Middle frontal gyrus (tissue), 1 donor: Measurements from ENCODE around the gene KNDC1.
"Not testable (repeated sequence)": the region's sequence is repeated elsewhere in the genome, so short reads cannot be mapped to it uniquely, and the experiment has no call there.

ENCODE experiments used
- DNase-seq: peaks from one replicate; pipeline ENCODE4 v3.0.0-alpha.2; 2015; ENCODE audit warnings: low spot score; ENCODE audit errors: extremely low spot score

The KNDC1 gene, protein sequence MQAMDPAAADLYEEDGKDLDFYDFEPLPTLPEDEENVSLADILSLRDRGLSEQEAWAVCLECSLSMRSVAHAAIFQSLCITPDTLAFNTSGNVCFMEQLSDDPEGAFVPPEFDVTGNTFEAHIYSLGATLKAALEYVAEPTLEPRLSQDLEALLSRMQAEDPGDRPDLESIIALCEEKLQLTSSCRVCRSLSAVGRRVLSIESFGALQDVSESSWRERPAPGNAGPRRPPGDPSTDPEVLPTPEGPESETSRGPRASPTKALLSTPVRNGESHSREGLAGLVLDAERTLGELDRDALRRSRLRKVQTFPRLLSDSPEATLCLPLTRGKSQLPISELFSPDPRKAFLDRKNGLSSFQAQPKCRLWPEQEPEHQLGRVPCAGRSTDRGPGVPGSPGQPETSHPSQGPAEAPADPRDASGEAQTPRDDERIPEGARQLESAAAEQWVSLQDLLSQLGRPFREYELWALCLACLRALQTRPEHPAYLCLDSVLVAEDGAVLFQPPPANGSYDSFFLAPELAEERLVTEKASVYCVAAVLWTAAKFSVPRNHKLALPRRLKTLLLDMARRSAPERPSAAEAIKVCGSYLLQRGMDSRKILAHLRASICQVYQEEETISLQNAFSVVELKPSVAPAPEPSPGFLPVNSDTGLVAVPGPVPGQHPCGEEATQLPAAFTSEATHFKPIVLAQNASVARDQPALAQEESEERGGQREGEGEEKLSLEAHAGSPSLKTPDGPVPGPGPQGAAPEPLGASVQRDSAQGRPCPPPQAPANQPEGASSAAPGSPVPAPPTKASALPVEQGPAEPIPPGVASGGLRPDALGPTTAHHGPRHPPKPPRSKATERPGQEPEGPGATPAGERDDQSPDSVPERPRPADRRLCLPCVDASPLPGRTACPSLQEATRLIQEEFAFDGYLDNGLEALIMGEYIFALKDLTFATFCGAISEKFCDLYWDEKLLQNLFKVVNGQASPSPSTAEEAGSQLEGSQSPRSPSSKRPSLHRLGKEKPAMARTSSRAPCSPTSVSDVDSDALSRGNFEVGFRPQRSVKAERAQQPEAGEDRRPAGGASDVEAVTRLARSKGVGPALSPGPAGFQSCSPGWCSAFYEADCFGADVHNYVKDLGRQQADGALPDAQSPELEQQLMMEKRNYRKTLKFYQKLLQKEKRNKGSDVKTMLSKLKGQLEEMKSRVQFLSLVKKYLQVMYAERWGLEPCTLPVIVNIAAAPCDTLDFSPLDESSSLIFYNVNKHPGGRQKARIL (N-terminal part only)

DNA sequence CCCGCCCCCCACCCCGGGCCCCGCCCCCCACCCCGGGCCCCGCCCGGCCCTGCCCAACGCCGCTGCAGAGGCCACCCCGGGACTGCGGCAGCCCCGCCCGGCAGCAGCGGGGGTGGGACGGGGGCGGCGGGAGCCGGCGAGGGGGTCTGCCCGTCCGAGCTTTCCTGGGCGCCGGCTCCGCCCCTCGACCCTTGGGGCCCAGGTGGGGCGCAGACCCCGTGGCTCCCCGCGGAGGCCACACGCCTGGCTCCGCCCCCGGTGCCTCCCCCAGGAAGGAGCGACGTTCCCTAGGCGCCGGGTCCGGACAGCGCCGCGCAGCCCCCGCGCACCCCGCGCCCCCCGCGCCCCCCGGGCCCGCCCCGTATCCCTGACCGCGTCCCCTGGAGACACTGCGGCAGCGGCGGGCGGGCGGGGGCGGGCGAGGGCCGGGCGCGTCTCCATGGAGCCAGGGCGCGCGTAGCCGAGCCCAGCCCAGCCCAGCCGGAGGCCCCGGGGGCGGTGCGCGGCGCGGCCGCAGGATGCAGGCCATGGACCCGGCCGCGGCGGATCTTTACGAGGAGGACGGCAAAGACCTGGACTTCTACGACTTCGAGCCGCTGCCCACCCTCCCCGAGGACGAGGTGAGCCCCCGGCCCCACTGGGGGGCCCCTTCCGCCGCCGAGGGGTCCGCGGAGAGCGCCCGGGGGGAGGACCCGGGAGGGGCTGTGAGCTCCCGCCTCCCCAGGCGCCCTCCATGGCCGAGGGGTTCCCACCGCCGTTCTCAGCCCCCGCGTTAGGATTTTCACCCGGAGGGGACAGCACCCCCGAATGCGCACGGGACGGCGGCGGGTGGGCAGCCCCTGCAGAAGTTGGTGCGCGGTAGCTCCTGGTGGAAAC is at the start of gene KNDC1:
KNDC1 (plus strand) TSS at position 270 of the 876 bp plus-strand sequence; CDS start at position 519, 249 bp downstream.
- DNase-seq, result no peak

DNA sequence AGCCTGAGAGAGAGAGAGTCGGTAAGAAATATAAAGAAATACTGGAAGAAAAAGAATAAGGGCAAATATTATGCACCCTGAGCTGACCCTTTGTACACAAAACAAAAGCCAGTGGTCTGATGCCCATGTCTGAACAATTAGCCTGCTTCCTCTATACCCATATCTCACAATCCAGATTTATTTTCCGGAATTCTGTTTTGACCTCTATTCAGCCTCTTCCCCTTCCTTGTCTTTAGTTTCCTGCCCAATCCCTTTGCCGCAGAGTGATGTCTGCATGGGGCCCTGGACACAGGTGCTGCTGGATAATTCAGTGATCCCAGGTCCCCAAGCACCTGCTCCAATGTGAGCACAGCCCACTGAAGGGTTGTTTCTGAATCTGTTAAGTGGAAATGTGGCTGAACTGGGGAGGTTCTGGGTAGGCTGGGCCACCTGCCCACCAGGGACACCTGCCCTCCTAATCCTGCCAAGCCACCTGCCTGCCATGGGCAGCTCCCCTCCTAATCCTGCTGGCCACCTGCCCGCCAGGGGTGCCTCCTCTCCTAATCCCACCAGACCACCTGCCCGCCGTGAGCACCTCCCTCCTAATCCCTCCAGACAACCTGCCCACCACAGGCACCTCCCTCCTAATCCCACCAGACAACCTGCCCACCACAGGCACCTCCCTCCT is 49.3 kb upstream of the KNDC1 start:
- no peak for DNase-seq

DNA sequence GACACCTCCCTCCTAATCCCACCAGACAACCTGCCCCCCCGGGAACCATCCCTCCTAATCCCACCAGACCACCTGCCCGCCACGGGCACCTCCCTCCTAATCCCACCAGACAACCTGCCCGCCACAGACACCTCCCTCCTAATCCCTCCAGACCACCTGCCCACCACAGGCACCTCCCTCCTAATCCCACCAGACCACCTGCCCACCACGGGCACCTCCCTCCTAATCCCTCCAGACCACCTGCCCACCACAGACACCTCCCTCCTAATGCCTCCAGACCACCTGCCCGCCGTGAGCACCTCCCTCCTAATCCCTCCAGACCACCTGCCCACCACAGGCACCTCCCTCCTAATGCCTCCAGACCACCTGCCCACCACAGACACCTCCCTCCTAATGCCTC is 48.4 kb upstream of the KNDC1 start:
- DNase-seq, result not testable (repeated sequence)

DNA sequence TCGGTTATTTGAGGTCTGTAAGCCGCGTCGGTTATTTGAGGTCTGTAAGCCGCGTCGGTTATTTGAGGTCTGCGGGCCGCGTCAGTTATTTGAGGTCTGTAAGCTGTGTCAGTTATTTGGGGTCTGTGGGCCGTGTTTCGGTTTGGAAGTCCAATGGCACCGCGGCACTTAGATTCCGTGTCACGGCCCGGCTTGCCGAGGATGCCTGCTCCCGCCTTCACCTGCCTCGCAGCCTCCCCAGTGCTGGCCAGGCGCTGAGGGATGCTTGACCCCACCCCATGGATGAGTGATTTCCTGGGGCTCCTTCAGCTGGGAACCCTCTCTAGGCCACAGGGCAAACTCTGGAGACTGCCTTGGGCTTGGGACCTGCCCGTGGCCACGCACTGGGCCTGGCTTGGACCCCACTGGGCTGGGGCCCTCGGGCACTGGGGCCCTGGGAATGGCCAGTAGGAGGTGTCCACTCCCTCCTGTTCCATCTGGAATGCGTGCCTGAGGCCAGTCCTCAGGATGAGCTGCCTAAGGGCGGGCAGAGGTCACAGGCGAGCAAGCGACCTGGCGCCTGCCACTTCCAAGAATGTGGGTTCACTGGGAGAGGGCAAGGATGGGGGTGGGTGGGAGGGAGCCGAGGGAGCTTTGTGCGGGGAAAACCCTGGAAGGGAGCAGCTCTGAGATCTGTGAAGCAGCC is 46.7 kb upstream of the KNDC1 start:
- no peak for DNase-seq

DNA sequence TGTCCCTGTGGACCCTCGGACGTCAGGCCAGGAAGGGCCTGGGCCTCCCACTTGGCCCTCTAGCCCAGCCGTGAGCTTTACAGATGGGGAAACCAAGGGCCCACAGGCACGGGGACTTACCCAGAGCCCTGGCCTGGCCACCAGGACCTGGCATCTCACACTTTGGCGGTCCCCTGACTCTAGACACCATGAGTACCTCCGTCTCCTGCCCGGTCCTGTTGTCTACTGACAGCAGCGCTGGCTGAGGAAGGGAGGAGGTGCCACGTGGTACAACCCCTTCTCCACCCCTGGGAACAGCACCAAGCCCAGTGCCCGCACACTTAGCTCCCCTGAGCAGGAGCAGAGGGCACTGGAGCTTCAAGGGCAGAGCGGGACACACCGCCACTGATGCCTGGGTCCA is 46.2 kb upstream of the KNDC1 start:
- no peak for DNase-seq

DNA sequence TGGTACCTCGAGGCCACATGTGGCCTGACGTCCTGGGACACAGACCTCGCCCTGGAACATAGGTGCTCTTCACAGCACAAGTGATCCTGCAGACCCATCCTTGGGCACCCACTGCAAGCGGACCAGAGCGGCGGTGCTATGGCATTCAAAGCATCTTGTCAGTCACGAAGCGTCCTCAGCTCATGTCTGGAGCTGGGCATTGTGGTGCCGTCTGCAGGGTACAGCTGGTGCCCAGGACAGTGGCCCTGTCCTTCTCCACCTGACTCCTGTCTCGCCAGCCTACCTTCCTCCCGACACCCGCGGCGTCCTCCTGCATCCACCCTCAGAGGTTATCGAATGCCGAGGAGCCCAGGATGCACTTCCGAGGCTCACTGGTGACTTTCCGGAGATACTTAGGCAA is 45.8 kb upstream of the KNDC1 start:
- DNase-seq, result no peak

DNA sequence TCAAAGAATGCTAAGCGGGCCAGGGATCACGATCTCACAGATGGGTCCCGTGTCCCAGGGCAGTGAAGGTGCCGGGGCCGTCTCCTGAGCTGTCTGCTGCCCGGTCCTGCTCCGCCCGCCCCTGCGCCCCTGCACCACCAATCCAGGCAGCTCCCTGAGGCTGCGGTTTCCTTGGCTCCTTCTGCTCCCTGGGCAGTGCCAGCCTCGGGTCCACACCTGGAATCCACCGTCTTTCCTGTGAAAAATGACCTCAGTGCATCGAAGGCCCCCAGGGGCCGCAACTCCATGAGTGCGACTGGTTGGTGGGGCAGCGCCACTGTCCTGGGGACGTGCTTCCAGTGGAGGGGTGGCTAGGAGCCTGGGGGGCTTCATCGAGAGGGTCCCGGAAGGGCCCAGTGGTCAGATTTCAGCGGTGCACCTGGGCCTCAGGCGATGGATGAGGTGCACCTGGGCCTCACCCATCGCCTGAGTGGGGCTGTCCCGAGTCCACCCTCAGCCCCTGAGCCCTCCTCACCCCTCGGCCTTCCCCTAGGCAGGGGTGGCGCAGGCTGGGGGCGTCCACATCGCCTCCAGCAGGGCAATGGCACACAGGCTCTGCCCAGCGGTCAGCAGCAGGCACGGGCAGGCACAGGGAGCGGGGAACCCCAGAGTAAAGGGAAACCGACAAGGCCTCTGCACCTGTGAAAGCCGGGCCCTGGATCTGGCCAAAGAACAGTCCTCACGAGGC is 45.1 kb upstream of the KNDC1 start:
- DNase-seq, result no peak

DNA sequence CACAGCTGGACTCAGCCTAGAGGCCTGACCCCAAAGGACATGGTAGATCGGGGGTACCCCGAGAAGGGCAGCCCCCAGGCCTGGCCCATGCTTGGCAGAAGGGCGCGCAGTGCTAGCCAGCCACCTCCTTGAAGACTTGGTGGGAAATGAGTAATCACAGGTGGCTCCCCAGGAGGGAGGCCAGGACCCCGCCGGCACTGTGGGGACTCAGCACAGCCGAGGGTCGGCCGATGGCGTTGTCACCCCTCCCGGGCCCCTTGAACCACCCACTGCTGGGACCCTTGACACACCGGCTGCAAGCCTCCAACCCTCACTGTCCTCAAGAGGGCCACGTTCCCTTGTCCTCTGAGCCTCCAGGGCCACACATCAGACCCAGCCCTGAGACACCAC is 44.6 kb upstream of the KNDC1 start:
- no peak for DNase-seq

DNA sequence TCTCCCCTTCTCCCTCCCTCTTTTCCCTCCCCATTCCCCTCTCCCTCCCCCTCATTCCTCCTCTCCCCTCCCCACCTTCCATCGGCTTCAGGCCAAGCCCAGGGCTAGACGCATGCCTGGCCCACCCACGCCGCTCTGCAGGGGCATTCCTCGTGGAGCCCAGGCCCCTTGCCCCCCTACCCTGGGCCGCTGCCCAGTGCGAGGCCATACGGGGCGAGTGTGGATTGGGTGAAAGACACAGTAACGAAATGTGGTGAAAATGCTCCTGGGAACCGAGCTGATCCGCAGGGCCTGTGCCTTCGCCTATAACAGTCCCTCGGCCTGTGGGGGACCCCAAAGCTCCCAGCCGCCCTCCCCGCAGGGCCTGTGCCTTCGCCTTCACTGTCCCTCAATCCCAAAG is 44.0 kb upstream of the KNDC1 start:
- no peak for DNase-seq

DNA sequence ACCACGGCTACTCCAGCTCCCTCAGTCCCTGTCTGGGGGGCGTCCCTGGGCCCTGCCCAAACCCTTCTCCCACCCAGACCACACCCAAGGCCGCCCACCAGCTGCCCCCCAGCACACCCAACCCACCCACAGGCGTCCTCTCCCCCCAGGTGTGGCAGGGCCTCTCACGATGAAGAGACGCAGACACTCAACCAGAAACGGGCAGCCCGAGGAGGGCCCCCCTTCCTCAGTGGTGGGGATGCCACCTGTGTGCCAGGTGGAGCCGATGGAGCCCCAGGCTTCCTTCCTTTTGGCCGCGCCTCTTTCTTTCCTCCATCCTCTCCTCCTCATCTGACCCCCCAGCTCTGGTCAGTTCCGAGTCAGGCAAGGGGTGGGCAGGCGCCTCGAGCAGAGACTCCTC is 43.6 kb upstream of the KNDC1 start:
- DNase-seq, result no peak

DNA sequence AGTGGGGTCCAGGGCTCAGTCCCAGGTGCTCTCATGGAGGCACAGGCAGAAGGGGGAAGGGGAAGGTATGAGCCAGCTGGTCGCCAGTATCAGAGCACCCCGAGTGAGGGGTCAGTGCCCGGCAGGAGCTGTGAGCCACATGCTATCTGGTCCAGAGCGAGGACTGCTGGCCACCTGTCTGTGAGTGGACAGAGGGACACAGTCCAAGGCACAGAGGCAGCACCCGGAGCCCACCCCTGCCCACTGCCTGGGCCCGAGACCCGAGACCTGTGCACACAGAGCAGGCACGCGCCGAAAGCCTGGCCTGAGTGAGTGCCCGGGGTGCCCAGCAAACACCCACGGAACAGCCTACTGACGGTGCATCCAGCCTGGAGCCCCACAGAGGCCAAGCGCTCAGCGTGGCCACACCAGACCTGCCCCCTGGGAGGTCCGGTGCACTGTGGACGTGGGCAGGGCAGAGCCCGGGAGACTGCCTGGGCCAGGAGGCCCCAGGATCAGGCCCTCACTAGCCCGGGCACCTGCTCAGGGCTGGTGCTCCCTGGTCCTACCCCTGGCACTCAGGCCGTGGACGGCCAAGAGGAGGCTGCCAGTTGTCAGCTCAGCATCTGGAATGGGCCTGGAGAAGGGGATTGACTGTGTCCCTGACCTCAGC is 42.9 kb upstream of the KNDC1 start:
- DNase-seq, result no peak

DNA sequence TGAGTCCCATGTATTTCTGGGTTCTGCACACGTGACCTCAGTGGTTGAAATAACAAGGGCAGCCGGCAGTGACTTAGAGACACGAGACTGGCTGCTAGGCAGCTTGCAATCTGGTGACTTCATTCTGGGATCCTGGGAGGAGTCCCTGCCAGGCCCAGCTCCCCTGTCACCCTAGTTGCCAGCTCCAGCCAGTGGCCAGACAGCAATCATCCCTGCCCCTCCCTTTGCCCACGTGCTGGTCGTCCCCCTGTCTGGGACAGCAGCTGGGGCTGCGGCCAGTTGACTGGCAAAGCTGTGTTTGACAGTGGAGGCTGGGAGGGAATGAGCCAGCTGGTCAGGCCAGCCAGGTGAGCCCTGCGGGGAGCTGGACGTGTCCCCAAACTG is 42.3 kb upstream of the KNDC1 start:
- no peak for DNase-seq

DNA sequence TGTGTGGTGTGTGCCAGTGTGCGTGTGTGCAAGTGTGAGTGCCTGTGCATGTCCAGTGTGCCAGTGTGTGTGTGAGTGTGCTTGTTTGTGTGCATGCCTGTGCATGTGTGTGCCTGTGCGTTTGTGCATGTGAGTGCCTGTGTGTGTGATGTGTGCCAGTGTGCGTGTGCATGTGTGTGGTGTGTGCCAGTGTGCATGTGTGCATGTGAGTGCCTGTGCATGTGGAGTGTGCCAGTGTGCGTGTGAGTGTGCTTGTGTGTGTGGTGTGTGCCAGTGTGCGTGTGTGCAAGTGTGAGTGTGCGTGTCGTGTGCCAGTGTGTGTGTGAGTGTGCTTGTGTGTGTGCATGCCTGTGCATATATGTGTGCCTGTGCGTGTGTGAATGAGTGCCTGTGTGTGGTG is 38.5 kb upstream of the KNDC1 start:
- no peak for DNase-seq

DNA sequence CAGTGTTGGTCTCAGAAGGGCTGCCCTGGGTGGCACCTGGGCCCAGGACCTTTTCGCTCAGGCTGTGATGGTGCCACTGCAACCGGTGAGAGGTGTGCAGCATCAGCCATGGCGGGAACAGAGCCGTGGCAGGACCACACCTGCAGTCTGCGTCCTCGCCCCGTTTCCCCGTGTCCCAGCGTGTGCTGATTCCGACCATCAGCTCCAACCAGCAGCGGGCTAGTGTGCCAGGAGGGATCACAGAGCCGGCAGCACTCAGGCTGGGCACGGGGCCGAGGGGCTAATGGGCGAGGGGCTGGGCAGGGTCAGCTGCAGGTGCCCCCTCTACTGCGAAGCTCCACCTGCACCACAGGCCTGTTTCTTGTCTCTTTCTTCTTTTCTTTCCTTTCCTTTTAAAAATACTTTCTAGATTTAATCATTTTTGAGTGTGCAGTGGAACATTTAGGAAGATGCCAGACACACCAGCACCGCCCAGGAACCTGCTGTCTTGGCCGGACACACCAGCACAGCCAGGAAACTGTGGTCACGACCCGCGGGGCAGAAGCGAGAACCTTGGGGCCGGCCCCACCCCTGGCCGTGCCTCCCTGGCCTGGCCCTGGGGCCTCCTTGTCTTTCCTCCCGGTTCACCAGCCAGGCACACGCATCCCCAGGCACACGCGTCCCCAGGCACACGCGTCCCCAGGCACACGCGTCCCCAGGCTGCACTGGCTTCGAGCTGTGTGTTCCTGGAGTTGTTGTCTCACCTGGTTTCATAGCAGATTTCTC is 37.7 kb upstream of the KNDC1 start:
- DNase-seq, result no peak

DNA sequence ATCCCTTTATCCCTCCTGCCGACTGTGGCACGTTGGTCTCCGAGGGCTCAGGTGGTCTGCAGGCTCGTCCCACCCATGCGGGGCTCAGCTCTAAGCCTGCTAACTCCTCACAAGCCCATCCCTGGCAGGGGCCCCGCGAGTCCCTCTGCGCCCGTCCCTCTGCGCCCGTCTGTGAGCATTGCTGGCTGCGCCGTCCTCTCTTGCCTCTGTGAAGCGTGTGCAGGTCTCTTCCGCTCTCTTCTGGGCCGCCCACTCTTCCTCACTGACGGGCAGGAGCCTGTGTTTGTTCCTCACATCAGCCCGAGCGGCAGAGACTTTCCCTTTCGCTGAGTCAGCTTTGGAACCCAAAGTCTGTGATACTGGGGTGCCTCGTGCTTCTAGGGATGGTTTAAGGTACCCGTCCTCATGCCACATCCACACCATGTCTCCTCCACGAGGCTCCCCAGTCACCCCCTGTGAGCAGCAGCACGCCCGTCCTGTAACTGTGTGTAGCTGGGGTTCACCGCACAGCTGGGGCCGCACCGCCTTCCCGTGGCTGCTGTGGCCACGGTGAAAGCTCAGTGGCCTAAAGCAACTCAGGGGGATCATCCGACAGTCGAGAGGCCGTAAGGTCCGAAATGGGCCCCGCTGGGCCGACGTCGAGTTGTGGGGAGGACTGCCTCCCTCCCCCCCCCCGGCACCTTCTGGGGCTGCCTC is 36.8 kb upstream of the KNDC1 start:
- DNase-seq, result no peak

DNA sequence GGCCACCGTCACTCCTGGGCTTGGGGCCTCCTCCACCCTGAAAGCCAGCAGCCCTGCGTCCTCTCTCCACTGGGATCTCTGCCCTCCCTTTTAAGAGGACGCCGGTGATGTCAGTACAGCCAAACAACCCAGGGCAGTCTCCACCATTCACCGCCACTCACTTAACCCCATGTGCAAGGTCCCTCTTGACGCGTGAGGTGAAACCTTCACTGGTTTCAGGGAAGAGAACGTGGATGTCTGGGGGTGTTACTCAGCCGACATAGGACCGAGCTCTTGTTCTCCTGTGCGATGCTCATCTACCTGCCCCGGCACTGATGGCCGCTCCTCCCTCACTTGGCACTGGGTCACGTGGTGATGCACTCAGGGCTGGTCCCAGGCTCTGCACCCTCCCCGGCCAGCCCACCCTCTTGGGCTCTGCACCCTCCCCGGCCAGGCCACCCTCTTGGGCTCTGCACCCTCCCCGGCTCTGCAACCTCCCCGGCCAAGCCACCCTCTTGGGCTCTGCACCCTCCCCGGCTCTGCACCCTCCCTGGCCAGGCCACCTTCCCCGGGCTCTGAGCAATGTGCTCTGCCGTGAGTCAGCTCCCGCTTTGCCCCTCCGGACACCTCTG is 36.2 kb upstream of the KNDC1 start:
- no peak for DNase-seq
